Anterior cingulate cortex (tissue), 58 donors: ENCODE data around the gene KLHL18.
"Not testable (repeated sequence)": the region's sequence is repeated elsewhere in the genome, so short reads cannot be mapped to it uniquely, and the experiment has no call there.

ENCODE experiments used
- DNase-seq, 58 donors: peaks; one replicate each; lab custom pipeline; 2025; lab: John Stamatoyannopoulos, UW

KLHL18 gene

DNA sequence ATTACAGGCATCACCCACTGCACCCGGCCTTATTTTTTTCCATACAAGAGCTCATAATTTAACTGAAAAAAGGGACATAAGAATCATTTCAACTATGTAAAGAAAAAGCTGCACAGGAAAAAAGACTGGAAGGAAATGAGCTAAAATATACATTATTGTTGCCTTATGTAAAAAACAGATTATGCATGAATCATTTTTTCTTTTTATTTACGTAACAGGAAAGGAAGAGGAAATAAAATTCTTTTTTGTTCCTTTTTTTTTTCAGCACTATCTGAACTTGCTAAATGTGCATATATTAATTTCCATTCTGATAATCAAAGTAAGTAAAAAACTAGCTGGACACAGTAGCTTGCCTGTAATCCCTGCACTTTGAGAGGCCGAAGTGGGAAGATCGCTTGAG, 12.2 kb upstream of the KLHL18 start:
- no peak for DNase-seq

GRCh38 chr3:47273564-47273963, 9.2 kb upstream of the KLHL18 start:
- no peak for DNase-seq

- peak in 2 of 58 donors; percentile 2 to 13 for DNase-seq
These were observed 8.1 kb upstream of the KLHL18 start for GRCh38 chr3:47274652-47275051.

GRCh38 chr3:47276558-47276957, 6.2 kb upstream of the KLHL18 start:
- DNase-seq = no peak

DNA sequence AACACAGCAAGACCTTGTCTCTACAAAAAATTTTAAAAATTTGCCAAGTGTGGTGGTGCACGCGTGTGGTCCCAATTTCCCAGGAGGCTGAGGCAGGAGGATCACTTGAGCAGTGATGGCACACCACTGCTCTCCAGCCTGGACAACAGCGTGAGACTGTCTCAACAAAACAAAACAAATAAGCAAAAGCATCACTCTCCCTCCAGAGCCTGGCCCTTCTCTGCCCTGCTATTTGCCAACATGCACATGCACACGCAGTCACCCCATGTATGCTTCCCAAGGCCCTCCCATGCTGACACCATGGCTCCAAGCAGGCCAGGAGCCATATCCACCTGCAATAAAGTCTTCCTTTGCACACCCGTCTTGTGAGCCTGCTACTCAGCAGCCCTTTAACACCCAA, 2.2 kb upstream of the KLHL18 start:
- DNase-seq = no peak

GRCh38 chr3:47283193-47283537, 421 bp downstream of the KLHL18 start:
- DNase-seq = peak in 9 of 58 donors; percentile 11 to 65 (median 33)

GRCh38 chr3:47283591-47284364, 1.0 kb downstream of the KLHL18 start:
- peak in 3 of 58 donors; percentile 7 to 20 (median 11) for DNase-seq

DNA sequence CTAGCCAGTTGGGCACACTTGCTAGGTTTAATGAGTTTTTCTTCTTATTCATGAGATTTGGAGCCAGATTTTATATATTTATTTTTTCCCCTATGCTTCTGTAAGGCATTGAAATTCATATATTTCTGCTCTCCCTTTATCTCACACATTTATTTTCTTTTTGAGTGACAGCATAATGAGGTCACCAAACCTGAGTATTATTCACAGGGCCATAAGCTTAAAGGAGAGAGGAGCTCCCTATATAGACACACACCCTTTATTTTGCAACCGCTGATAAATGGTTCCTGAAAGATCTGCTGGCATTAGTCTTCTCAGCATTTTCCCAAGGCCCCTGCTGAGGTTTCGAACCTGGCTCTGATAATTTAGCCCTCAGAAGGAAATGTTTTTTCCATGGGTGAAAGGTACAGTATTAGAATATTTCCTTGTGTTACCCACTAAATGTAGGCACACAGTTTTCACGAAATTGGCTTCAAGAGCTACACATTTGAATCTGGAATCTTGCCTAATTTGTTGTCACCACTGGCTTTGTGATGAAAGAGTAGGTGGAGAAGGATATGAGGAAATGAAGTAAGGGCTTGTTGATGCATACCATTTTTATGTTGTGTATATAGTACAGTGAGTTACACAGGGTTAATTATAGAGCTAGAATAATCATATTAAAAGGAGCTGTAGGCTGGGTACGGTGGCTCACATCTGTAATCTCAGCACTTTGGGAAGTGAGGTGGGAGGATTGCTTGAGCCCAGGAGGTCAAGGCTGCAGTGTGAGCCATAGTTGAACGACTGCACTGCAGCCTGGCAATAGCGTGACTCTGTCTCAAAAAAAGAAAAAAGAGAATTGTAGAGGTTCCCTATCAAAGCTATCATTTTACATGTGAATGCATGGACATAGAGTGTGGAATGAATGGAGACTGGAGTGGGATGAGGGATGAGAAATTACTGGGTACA, 6.5 kb downstream of the KLHL18 start:
- no peak for DNase-seq

DNA sequence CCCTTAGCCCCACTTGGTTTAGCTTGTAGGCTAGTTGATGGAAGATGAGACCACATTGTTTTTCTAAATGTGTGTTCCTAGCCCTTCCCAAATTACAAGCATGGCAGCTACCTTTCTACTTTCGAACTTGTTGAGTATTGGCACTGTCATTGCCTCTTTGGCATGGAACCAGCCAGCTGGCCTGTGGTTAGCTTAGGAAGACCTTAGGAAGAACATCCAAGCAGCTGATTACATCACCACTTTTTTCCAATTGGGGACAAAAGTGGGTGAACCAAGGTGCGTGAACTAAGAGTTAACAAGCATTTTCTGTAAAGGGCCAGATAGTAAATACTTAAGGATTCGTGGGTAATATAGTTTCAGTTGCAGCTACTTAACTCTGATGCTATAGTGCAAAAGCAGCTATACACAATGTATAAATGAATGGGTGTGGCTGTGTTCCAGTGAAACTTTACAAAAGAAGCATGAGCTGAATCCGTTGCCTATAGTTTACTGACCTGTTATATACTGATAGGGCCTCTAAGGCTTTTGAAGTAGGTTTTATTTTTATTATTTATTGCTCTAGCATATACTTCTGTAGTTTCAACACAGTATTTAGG, 8.5 kb downstream of the KLHL18 start:
- DNase-seq = no peak

- not testable (repeated sequence) for DNase-seq
These were observed 9.1 kb downstream of the KLHL18 start for GRCh38 chr3:47291754-47292420.

- no peak for DNase-seq
These were observed 11.1 kb downstream of the KLHL18 start for GRCh38 chr3:47293822-47294221.

GRCh38 chr3:47294392-47294791, 11.6 kb downstream of the KLHL18 start:
- DNase-seq = no peak

DNA sequence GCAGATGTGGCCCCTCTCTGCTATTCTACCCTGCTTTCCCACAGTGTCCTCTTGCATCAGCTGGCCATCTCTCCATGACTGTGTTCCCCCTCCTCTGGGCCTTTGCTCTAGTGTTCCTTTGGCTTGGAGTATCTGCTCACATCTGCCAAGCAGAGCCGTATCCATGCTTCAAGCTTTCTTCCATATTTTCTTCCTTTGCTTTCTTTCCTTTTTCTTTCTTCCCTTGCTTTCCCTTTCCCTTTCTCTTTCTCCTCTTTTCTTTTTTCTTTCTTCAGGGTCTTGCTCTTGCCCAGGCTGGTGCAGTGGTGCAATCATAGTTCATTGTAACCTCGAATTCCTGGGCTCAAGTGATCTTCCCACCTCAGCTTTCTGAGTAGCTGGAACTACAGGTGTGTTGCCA, 12.6 kb downstream of the KLHL18 start:
- no peak for DNase-seq

DNA sequence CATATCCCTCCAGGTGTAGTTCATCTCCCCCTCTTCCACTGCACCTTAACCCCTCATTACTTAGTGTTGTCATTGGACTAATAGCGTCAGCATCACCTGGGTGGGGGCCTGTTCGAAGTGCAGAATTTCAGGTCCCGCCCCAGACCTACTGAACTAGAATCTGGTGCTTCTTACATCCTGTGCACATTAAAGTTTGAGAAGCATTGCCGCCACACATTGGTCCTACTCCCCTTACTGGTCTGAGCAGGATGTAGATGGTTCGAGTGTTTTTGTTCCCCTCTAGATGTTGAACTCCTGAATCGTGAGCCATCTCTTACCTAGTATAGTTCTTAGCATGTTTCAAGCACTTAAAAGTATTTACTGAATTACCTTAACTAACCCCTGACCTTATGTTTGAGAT, 13.2 kb downstream of the KLHL18 start:
- DNase-seq = no peak

- no peak for DNase-seq
These were observed 14.0 kb downstream of the KLHL18 start for GRCh38 chr3:47296562-47297302.

GRCh38 chr3:47298439-47298838, 15.7 kb downstream of the KLHL18 start:
- DNase-seq = no peak

GRCh38 chr3:47299381-47300318, 16.9 kb downstream of the KLHL18 start:
- no peak for DNase-seq

- DNase-seq = no peak
These were observed 18.7 kb downstream of the KLHL18 start for GRCh38 chr3:47301456-47301855.

- DNase-seq = no peak
These were observed 23.3 kb downstream of the KLHL18 start for GRCh38 chr3:47306022-47306421.
